ENCODE data around the gene RAVER2.

RAVER2 gene

DNA sequence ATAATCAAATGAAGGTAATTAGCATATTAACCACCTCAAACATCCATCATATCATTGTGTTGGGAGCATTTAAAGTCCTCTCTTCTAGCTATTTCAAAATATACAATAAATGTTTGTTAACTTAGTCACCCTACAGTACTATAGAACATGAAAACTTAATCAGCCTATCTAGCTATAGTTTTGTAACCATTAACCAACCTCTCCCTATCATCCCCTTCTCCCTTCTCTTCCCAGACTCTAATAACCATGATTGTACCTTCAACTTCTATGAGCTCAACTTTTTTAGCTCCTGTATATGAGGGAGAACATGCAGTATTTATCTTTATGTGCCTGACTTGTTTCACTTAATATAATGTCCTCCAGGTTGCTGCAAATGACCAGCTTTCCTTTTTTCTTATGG is 54.0 kb downstream of the RAVER2 start:
- H3K36me3 ChIP-seq (ENCODE audit: insufficient read depth, low read length), result no peaks in the 10 kb centered on the region
- no peaks in the 10 kb centered on the region; the same call in 1 of the 2 replicates for H3K9me2 ChIP-seq (ENCODE audit: low read depth, low read length)
- H3K27ac ChIP-seq (ENCODE audit: low read depth, low read length, poor library complexity, severe bottlenecking), result no peak overlapping the region
- H3K4me3 ChIP-seq (ENCODE audit: low read depth, low read length, poor library complexity, severe bottlenecking), result no peak overlapping the region
- no peak overlapping the region for H3K4me2 ChIP-seq (ENCODE audit: low read length)
- H4K20me1 ChIP-seq (ENCODE audit: insufficient read depth, low read length), result no peaks in the 10 kb centered on the region
- no peaks in the 10 kb centered on the region for H3K79me2 ChIP-seq (ENCODE audit: insufficient read depth, low read length)
- no peaks in the 10 kb centered on the region for H3K9me3 ChIP-seq (ENCODE audit: low read length)
- no peaks in the 10 kb centered on the region for H3F3A ChIP-seq (ENCODE audit: insufficient read depth, low read length)
- H2AFZ ChIP-seq (ENCODE audit: low read length), result no peak overlapping the region
- H3K4me1 ChIP-seq (ENCODE audit: insufficient read depth, low read length, severe bottlenecking), result no peaks in the 10 kb centered on the region
- no peak overlapping the region for H3K9ac ChIP-seq (ENCODE audit: low read length)
- TF ChIP-seq EZH2 (IDR thresholded peaks at IDR 0.05; ENCODE audit: borderline replicate concordance, low read length), result no peak
- TF ChIP-seq, protein P1, sequence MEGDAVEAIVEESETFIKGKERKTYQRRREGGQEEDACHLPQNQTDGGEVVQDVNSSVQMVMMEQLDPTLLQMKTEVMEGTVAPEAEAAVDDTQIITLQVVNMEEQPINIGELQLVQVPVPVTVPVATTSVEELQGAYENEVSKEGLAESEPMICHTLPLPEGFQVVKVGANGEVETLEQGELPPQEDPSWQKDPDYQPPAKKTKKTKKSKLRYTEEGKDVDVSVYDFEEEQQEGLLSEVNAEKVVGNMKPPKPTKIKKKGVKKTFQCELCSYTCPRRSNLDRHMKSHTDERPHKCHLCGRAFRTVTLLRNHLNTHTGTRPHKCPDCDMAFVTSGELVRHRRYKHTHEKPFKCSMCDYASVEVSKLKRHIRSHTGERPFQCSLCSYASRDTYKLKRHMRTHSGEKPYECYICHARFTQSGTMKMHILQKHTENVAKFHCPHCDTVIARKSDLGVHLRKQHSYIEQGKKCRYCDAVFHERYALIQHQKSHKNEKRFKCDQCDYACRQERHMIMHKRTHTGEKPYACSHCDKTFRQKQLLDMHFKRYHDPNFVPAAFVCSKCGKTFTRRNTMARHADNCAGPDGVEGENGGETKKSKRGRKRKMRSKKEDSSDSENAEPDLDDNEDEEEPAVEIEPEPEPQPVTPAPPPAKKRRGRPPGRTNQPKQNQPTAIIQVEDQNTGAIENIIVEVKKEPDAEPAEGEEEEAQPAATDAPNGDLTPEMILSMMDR (IDR thresholded peaks at IDR 0.05; ENCODE audit: low read length), result no peak
- no peaks in the 10 kb centered on the region for H3K27me3 ChIP-seq (ENCODE audit: insufficient read depth, low read length)

DNA sequence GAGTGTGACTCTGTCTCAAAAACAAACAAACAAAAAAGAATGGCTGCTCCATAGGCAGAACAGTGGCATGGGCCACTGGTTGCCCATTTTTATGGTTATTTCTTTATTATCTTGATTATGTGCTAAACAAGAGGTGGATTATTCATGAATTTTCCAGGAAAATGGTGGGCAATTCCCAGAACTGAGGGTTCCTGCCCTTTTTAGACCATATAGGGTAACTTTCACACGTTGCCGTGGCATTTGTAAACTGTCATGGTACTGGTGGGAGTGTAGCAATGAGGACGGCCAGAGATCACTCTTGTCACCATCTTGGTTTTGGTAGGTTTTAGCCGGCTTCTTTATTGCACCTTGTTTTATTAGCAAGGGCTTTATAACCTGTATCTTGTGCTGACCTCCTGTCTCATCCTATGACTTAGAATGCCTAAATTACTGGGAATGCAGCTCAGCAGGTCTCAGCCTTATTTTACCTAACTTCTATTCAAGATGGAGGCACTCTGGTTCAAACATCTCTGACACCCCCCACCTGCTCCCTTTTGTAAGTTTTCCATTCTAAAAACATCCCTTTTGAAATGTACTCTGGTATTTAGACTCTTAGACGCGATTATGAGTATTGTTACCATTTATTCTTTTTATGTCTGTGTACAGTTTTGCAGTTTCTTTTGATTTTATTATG is 57.1 kb downstream of the RAVER2 start:
- Histone ChIP-seq H3K4me3 (ENCODE audit: low read depth, low read length, poor library complexity, severe bottlenecking) (no peak overlapping the region), H2AFZ (ENCODE audit: low read length) (no peak overlapping the region), H3K4me1 (ENCODE audit: insufficient read depth, low read length, severe bottlenecking) (no peaks in the 10 kb centered on the region), H3F3A (ENCODE audit: insufficient read depth, low read length) (no peaks in the 10 kb centered on the region), H4K20me1 (ENCODE audit: insufficient read depth, low read length) (no peaks in the 10 kb centered on the region), H3K4me2 (ENCODE audit: low read length) (no peak overlapping the region), H3K36me3 (ENCODE audit: insufficient read depth, low read length) (no peaks in the 10 kb centered on the region), H3K9me2 (ENCODE audit: low read depth, low read length) (no peaks in the 10 kb centered on the region), H3K79me2 (ENCODE audit: insufficient read depth, low read length) (no peaks in the 10 kb centered on the region), H3K27me3 (ENCODE audit: insufficient read depth, low read length) (no peaks in the 10 kb centered on the region), H3K9ac (ENCODE audit: low read length) (no peak overlapping the region), H3K9me3 (ENCODE audit: low read length) (no peaks in the 10 kb centered on the region), H3K27ac (ENCODE audit: low read depth, low read length, poor library complexity, severe bottlenecking) (no peak overlapping the region)
- TF ChIP-seq, protein P1 (IDR thresholded peaks at IDR 0.05; ENCODE audit: low read length), result no peak
- no peak for TF ChIP-seq EZH2 (IDR thresholded peaks at IDR 0.05; ENCODE audit: borderline replicate concordance, low read length)

- H3K27ac ChIP-seq (ENCODE audit: low read depth, low read length, poor library complexity, severe bottlenecking), result no peak overlapping the region
- H3K27me3 ChIP-seq (ENCODE audit: insufficient read depth, low read length), result no peaks in the 10 kb centered on the region
- H2AFZ ChIP-seq (ENCODE audit: low read length), result no peak overlapping the region
- no peak overlapping the region for H3K4me3 ChIP-seq (ENCODE audit: low read depth, low read length, poor library complexity, severe bottlenecking)
- H3K4me2 ChIP-seq (ENCODE audit: low read length), result no peak overlapping the region
- no peaks in the 10 kb centered on the region for H3F3A ChIP-seq (ENCODE audit: insufficient read depth, low read length)
- TF ChIP-seq, protein P1 (IDR thresholded peaks at IDR 0.05; ENCODE audit: low read length), result no peak
- no peak for TF ChIP-seq EZH2 (IDR thresholded peaks at IDR 0.05; ENCODE audit: borderline replicate concordance, low read length)
- H3K4me1 ChIP-seq (ENCODE audit: insufficient read depth, low read length, severe bottlenecking), result no peaks in the 10 kb centered on the region
- H4K20me1 ChIP-seq (ENCODE audit: insufficient read depth, low read length), result no peaks in the 10 kb centered on the region
- H3K79me2 ChIP-seq (ENCODE audit: insufficient read depth, low read length), result no peaks in the 10 kb centered on the region
- H3K36me3 ChIP-seq (ENCODE audit: insufficient read depth, low read length), result no peaks in the 10 kb centered on the region
- no peaks in the 10 kb centered on the region for H3K9me2 ChIP-seq (ENCODE audit: low read depth, low read length)
- H3K9me3 ChIP-seq (ENCODE audit: low read length), result no peaks in the 10 kb centered on the region
- H3K9ac ChIP-seq (ENCODE audit: low read length), result no peak overlapping the region
Measured at GRCh38 chr1:64809309-64809708, 64.4 kb downstream of the RAVER2 start.

Measured in OCI-LY1 (cell line).